GM12878 (cell line): ENCODE results near the gene CARHSP1. TPM values are rescaled to one million over a fixed set of nuclear protein-coding genes. Genes with fewer than 3 reads are reported as not detected.

Experiments used
- ATAC-seq: fragments of 200-7000 bp; cut with Tn5 transposase; 3 replicates; pipeline ENCODE4 v1.9.1; 2020; ENCODE audit warnings: mild to moderate bottlenecking, moderate library complexity
- BruUV-seq: library from RNA; stranded (reverse); fragments of 400-500 nt; replicated peaks from 2 replicates; lab custom pipeline; 2021; lab: Mats Ljungman, UMichigan
- CTCF ChIA-PET: fragments of 300-600 bp; sonication (Branson Sonifier 250); formaldehyde crosslinking; extraction: SDS; loops from one replicate; lab custom pipeline; 2021; ENCODE audit warnings: inconsistent platforms; lab: Yijun Ruan, JAX
- POLR2A ChIA-PET: fragments of 350-600 bp; formaldehyde crosslinking; extraction: SDS; loops from one replicate; lab custom pipeline; 2021; ENCODE audit warnings: inconsistent platforms; lab: Charles Lee
- RAD21 ChIA-PET: fragments of 300-600 bp; sonication (Branson Sonifier 250); formaldehyde crosslinking; loops from one replicate; lab custom pipeline; 2023; ENCODE audit warnings: antibody characterized with exemption; ENCODE audit not compliant: unreplicated experiment; lab: Charles Lee
- SMC1A ChIA-PET: fragments of 300-600 bp; sonication (Branson Sonifier 250); formaldehyde crosslinking; loops from one replicate; lab custom pipeline; 2023; ENCODE audit not compliant: unreplicated experiment, uncharacterized antibody; lab: Charles Lee
- DNase-seq: peaks from one replicate; pipeline ENCODE4 v3.0.0-alpha.2; 2011; ENCODE audit warnings: low read depth, low spot score
- FAIRE-seq: peaks from 3 replicates; lab custom pipeline; 2011; peaks lifted over from hg19 to GRCh38; lab: Jason Lieb, UNC
- H2AFZ ChIP-seq: 2 replicates; pipeline ENCODE4 v1.6.0; 2011; ENCODE audit warnings: low read depth, low read length, control low read depth; ENCODE audit not compliant: control insufficient read depth
- H3K27ac ChIP-seq: 2 replicates; pipeline ENCODE4 v1.5.1; 2011; ENCODE audit warnings: control low read depth; ENCODE audit not compliant: control insufficient read depth, insufficient read depth
- H3K27me3 ChIP-seq, 2 experiments: replicated peaks in 1 of 2; 2 replicates each; pipeline versions ENCODE4 v1.6.0 to v1.6.1; 2011; ENCODE audit warnings: low read length in 1 of 2; ENCODE audit not compliant: control insufficient read depth in 2 of 2, insufficient read depth in 2 of 2
- H3K36me3 ChIP-seq, 2 experiments: 2 replicates each; pipeline ENCODE4 v1.5.1; 2011; ENCODE audit warnings: low read length in 1 of 2; ENCODE audit not compliant: control insufficient read depth in 2 of 2, insufficient read depth in 2 of 2
- H3K4me1 ChIP-seq: 2 replicates; pipeline ENCODE4 v1.6.1; 2011; ENCODE audit warnings: mild to moderate bottlenecking, low read length, moderate library complexity, mixed read lengths; ENCODE audit not compliant: control insufficient read depth, insufficient read depth
- H3K4me2 ChIP-seq: 2 replicates; pipeline ENCODE4 v1.6.0; 2011; ENCODE audit warnings: control low read depth; ENCODE audit not compliant: control insufficient read depth, insufficient read depth
- H3K4me3 ChIP-seq: fragments of 200-600 bp; sonication (generic); 2 replicates; pipeline ENCODE4 v1.5.1; 2016
- H3K79me2 ChIP-seq: 2 replicates; pipeline ENCODE4 v1.6.0; 2011; ENCODE audit warnings: low read length; ENCODE audit not compliant: control insufficient read depth, insufficient read depth
- H3K9ac ChIP-seq: 2 replicates; pipeline ENCODE4 v1.8.0; 2011; ENCODE audit warnings: low read length, control low read depth, mixed read lengths; ENCODE audit not compliant: control insufficient read depth, insufficient read depth
- H3K9me3 ChIP-seq: replicated peaks from 3 replicates; pipeline ENCODE4 v1.5.1; 2011; ENCODE audit warnings: mild to moderate bottlenecking, low read length; ENCODE audit not compliant: control insufficient read depth, insufficient read depth
- H4K20me1 ChIP-seq: 2 replicates; pipeline ENCODE4 v1.6.0; 2011; ENCODE audit not compliant: control insufficient read depth, insufficient read depth
- BHLHE40 ChIP-seq, 2 experiments: fragments of 450-650 bp in 1 of 2; IDR thresholded peaks; 2 replicates each; pipeline ENCODE4 v1.6.1; 2011 to 2017; ENCODE audit warnings: low read depth in 2 of 2, borderline replicate concordance in 1 of 2, improper control_type of control experiment in 1 of 2, low read length in 1 of 2, mild to moderate bottlenecking in 1 of 2
- IKZF1 ChIP-seq: fragments of 450-650 bp; conservative IDR thresholded peaks from 2 replicates; pipeline ENCODE4 v1.6.1; 2017; ENCODE audit warnings: antibody characterized with exemption, mild to moderate bottlenecking
- LARP7 ChIP-seq: fragments of 450-650 bp; IDR thresholded peaks from 2 replicates; pipeline ENCODE4 v1.6.1; 2017; ENCODE audit warnings: mild to moderate bottlenecking
- SMC3 ChIP-seq: IDR thresholded peaks from 2 replicates; pipeline ENCODE4 v1.6.1; 2011; ENCODE audit warnings: low read length, improper control_type of control experiment, borderline replicate concordance
- TCF7 ChIP-seq: IDR thresholded peaks from 2 replicates; pipeline ENCODE4 v1.6.1; 2014; ENCODE audit warnings: antibody characterized with exemption, borderline replicate concordance
- ZNF274 ChIP-seq: IDR thresholded peaks from one replicate; pipeline ENCODE4 v1.8.0; 2011; ENCODE audit not compliant: insufficient read length, insufficient read depth
- whole genome bisulfite sequencing: methylation state at CpG from one replicate; pipeline ENCODE4 v1.1.6; 2016; ENCODE audit warnings: low lambda C conversion rate; ENCODE audit not compliant: insufficient replicate concordance, insufficient coverage; ENCODE audit errors: missing lambda C conversion rate; 5-methylcytosine and 5-hydroxymethylcytosine counted together
- in situ Hi-C: fragments of 300-500 bp; cut with MboI; formaldehyde crosslinking; loops from 9 replicates; pipeline ENCODE4 v1.14.3; 2018; ENCODE audit warnings: mixed read lengths
- intact Hi-C: fragments of 100-400 bp; cut with micrococcal nuclease; formaldehyde crosslinking; loops from one replicate; pipeline ENCODE4 v1.14.2; 2022; ENCODE audit not compliant: unreplicated experiment
- polyA plus RNA-seq, 11 experiments: library from polyadenylated mRNA; depleted of rRNA in 4 of 11; unstranded in 6 of 11; stranded (reverse) in 5 of 11; fragments of >200 nt; fragmentation: Nextera tagmentation in 4 of 11; fragmentation: Illumina TruSeq in 1 of 11; extraction: Ambion mirVana in 4 of 11; extraction: Trizol in 1 of 11; gene quantifications; 1 replicate in 1 of 11; 2 replicates in 10 of 11; pipeline versions ENCODE4 v1.2.1 to v1.2.3, GENCODE V29; 2011 to 2016; ENCODE audit warnings: inconsistent platforms in 2 of 11, missing spikeins in 2 of 11, low read depth in 1 of 11
- total RNA-seq, 4 experiments: library from RNA; depleted of rRNA in 3 of 4; stranded (reverse); fragments of >200 nt in 3 of 4; fragmentation: Illumina TruSeq in 1 of 4; extraction: Trizol in 1 of 4; gene quantifications; 2 replicates each; pipeline versions ENCODE4 v1.2.1 to v1.2.3, GENCODE V29; 2013 to 2021
- TF ChIP-seq, protein P1 (sequence below): fragments of 450-650 bp; IDR thresholded peaks from 2 replicates; pipeline ENCODE4 v1.6.1; 2016; ENCODE audit warnings: mild to moderate bottlenecking
- TF ChIP-seq, protein P2 (sequence below): fragments of 450-650 bp; formaldehyde crosslinking; IDR thresholded peaks from 2 replicates; pipeline ENCODE4 v1.5.0; 2022; ENCODE audit warnings: mild to moderate bottlenecking, missing genetic modification characterization

The CARHSP1 gene
- total and polyA plus RNA-seq, 10 of the 15 experiments (the other 5 are each of a cell fraction or from before 2014, with no cell fraction given): 5.5 to 112 (median 67.0) TPM

DNA sequence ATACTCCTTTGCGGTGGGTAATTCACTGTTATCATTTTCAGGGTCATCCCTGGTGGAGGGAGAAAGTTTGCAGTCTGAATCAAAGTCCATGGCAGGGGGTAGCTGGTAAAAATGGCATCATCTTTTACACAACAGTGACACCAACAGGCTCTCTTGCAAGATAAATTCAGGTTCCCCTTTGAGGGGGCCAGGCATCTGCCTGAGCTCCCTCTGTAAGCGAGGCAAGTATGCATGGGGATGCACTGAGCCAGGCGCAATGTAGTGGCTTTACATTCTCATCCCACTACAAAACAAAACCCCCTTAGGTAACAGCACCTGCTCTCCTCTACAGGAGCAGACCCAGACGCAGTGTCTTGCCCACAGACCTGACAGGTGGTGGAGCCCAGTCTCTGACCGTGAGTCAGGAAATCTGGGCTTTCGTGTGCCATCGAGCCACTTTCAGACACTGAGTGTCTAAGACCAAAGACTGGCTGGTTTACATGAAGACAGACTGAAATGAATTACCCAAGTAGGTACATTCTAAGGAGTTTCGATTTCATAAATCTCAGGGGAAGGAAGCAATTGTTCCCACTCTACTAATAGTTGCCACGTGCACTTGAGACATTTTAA lies 31.0 kb upstream of the CARHSP1 start (continued):
- no peak for TF ChIP-seq TCF7
- TF ChIP-seq LARP7: 0 out of 2 replicates have a peak, but pooled peaks have one; percentile 25
- peak; percentile 20; the same call in 1 of the 2 replicates for TF ChIP-seq SMC3
- peak in 1 of 2 experiments; percentile 27; a peak in 1 of 4 replicates for TF ChIP-seq BHLHE40 (IDR thresholded peaks at IDR 0.05; ENCODE audit: borderline replicate concordance in 1 of 2, low read depth in 2 of 2, low read length in 1 of 2)
- TF ChIP-seq IKZF1: peak; percentile 45; the same call in 1 of the 2 replicates
- no peak for TF ChIP-seq ZNF274

DNA sequence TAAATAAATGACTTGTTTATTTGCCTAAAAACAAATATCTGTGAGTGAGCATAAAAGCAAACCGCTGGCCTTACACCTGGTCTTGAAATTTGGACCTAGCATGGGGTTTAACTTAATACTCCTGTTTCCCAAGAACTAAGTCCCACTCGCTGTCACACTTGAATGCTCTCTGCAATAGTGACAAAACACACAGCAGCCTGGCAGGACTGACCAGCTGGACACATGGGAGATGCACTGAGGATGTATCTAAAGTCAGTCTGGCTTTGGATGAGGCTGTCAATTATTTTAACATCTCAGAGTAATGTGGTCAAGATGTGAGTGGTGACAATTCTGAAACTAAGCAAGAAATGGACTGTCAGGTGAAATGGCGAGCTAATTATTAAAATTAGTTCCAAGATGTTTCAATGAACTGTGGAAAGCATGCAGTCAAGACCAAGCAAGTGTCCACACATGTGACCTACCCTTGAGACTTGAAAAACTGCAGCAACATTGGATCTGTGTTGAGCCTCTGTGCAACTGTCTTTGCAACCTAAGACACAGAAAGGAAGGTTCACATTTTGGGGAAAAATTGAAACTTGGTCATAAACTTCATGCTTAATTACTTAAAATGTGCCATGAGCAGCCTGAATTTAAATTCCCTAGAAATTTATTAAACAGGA lies 30.0 kb upstream of the CARHSP1 start:
- Histone ChIP-seq H3K27ac (no peak overlapping the region), H3K27me3 (no peaks in the 10 kb centered on the region), H2AFZ (no peak overlapping the region), H3K4me2 (no peak overlapping the region), H3K79me2 (no peaks in the 10 kb centered on the region), H3K4me3 (no peak overlapping the region), H3K9ac (no peak overlapping the region), H4K20me1 (no peaks in the 10 kb centered on the region), H3K9me3 (no peaks in the 10 kb centered on the region), H3K36me3 (peaks cover 44 to 71% of the 10 kb centered on the region in 2 experiments), H3K4me1 (peaks cover 15% of the 10 kb centered on the region)
- CTCF ChIA-PET: interaction anchor here (0.7 to 2.8 kb wide), 13 partner anchors 18 to 332 kb away, joined by 3 to 18 read pairs (median 5); partner anchors contain the start of gene LITAFD
- DNase-seq: no peak
- intact Hi-C loops: no loop called here
- SMC1A ChIA-PET: interaction anchor here (1.2 to 4.3 kb wide), 8 partner anchors 8 to 237 kb away, joined by 3 to 28 read pairs (median 9); no protein-coding TSS in a partner anchor
- no peak for FAIRE-seq
- POLR2A ChIA-PET: interaction anchor here (1.5 kb wide), 1 partner anchor 49 kb away, joined by 3 read pairs; no protein-coding TSS in a partner anchor
- TF ChIP-seq, protein P1, sequence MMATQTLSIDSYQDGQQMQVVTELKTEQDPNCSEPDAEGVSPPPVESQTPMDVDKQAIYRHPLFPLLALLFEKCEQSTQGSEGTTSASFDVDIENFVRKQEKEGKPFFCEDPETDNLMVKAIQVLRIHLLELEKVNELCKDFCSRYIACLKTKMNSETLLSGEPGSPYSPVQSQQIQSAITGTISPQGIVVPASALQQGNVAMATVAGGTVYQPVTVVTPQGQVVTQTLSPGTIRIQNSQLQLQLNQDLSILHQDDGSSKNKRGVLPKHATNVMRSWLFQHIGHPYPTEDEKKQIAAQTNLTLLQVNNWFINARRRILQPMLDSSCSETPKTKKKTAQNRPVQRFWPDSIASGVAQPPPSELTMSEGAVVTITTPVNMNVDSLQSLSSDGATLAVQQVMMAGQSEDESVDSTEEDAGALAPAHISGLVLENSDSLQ: peak; percentile 54
- TF ChIP-seq, protein P2, sequence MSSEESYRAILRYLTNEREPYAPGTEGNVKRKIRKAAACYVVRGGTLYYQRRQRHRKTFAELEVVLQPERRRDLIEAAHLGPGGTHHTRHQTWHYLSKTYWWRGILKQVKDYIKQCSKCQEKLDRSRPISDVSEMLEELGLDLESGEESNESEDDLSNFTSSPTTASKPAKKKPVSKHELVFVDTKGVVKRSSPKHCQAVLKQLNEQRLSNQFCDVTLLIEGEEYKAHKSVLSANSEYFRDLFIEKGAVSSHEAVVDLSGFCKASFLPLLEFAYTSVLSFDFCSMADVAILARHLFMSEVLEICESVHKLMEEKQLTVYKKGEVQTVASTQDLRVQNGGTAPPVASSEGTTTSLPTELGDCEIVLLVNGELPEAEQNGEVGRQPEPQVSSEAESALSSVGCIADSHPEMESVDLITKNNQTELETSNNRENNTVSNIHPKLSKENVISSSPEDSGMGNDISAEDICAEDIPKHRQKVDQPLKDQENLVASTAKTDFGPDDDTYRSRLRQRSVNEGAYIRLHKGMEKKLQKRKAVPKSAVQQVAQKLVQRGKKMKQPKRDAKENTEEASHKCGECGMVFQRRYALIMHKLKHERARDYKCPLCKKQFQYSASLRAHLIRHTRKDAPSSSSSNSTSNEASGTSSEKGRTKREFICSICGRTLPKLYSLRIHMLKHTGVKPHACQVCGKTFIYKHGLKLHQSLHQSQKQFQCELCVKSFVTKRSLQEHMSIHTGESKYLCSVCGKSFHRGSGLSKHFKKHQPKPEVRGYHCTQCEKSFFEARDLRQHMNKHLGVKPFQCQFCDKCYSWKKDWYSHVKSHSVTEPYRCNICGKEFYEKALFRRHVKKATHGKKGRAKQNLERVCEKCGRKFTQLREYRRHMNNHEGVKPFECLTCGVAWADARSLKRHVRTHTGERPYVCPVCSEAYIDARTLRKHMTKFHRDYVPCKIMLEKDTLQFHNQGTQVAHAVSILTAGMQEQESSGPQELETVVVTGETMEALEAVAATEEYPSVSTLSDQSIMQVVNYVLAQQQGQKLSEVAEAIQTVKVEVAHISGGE (CRISPR knock-in tag): no peak
- in situ Hi-C loops: loop anchor here (5.0 kb wide), 1 partner anchor 234 kb away; no protein-coding TSS in a partner anchor
- RAD21 ChIA-PET: interaction anchor here (0.8 to 3.5 kb wide), 4 partner anchors 7 to 236 kb away, joined by 3 to 14 read pairs (median 4); partner anchors contain the start of gene CARHSP1
- ATAC-seq: no peak
- WGBS: 88% methylated on average over 3 of the region's 3 CpGs
- no TSS peak for BruUV-seq
